OCI-LY7 (cell line): ENCODE results near the gene PRRC2B. TPM values are rescaled to one million over a fixed set of nuclear protein-coding genes. Genes with fewer than 3 reads are reported as not detected.
"Not testable (repeated sequence)": the region's sequence is repeated elsewhere in the genome, so short reads cannot be mapped to it uniquely, and the experiment has no call there.

ENCODE experiments used
- BruUV-seq: library from RNA; stranded (reverse); fragments of 400-500 nt; replicated peaks from 2 replicates; lab custom pipeline; 2021; lab: Mats Ljungman, UMichigan
- CTCF ChIA-PET: fragments of 300-600 bp; sonication (Branson Sonifier 250); formaldehyde crosslinking; loops from one replicate; lab custom pipeline; 2022; ENCODE audit warnings: antibody characterized with exemption; ENCODE audit not compliant: unreplicated experiment; lab: Charles Lee
- POLR2A ChIA-PET: fragments of 300-600 bp; sonication (Branson Sonifier 250); formaldehyde crosslinking; loops from one replicate; lab custom pipeline; 2022; ENCODE audit warnings: antibody characterized with exemption; lab: Charles Lee
- DNase-seq: peaks from one replicate; pipeline ENCODE4 v3.0.0-alpha.2; 2015; ENCODE audit warnings: low spot score
- H2AFZ ChIP-seq: fragments of 200-600 bp; sonication (generic), shearing (Covaris generic); 2 replicates; pipeline ENCODE4 v1.6.1; 2014; ENCODE audit warnings: mild to moderate bottlenecking, antibody characterized with exemption, low read length, moderate library complexity
- H3K27ac ChIP-seq: fragments of 200-600 bp; sonication (generic); 2 replicates; pipeline ENCODE4 v1.5.1; 2014; ENCODE audit warnings: mixed run types, low read depth, mild to moderate bottlenecking, moderate library complexity, low read length, inconsistent platforms; ENCODE audit not compliant: poor library complexity, severe bottlenecking
- H3K36me3 ChIP-seq: fragments of 200-600 bp; sonication (generic); 2 replicates; pipeline ENCODE4 v1.6.1; 2014; ENCODE audit warnings: mild to moderate bottlenecking, antibody characterized with exemption, low read length, moderate library complexity, mixed read lengths; ENCODE audit not compliant: insufficient read depth
- H3K4me1 ChIP-seq: fragments of 200-600 bp; sonication (generic); 2 replicates; pipeline ENCODE4 v1.5.1; 2014; ENCODE audit warnings: mild to moderate bottlenecking, low read length; ENCODE audit not compliant: insufficient read depth, poor library complexity, severe bottlenecking
- H3K4me2 ChIP-seq: fragments of 200-600 bp; sonication (generic); 2 replicates; pipeline ENCODE4 v1.6.1; 2014; ENCODE audit warnings: mild to moderate bottlenecking, low read length
- H3K4me3 ChIP-seq: fragments of 200-600 bp; sonication (generic); 2 replicates; pipeline ENCODE4 v1.5.1; 2014; ENCODE audit warnings: mild to moderate bottlenecking, low read depth, low read length; ENCODE audit not compliant: poor library complexity, severe bottlenecking
- H3K79me2 ChIP-seq: fragments of 200-600 bp; sonication (generic); 2 replicates; pipeline ENCODE4 v1.6.1; 2016; ENCODE audit warnings: low read depth, mild to moderate bottlenecking, low read length, moderate library complexity, mixed read lengths; ENCODE audit not compliant: insufficient read depth
- H3K9me2 ChIP-seq: fragments of 200-600 bp; sonication (generic); 2 replicates; pipeline ENCODE4 v1.6.1; 2016; ENCODE audit warnings: mild to moderate bottlenecking, low read length, mixed read lengths; ENCODE audit not compliant: insufficient read depth
- H3K9me3 ChIP-seq: fragments of 200-600 bp; sonication (generic); 2 replicates; pipeline ENCODE4 v1.6.1; 2014; ENCODE audit warnings: mild to moderate bottlenecking, mixed run types, low read length, mixed read lengths
- H4K20me1 ChIP-seq: fragments of 200-600 bp; sonication (generic); 2 replicates; pipeline ENCODE4 v1.6.1; 2014; ENCODE audit warnings: mild to moderate bottlenecking, antibody characterized with exemption, low read length, moderate library complexity, mixed read lengths; ENCODE audit not compliant: insufficient read depth
- EZH2phosphoT487 ChIP-seq: fragments of 200-600 bp; sonication (generic); IDR thresholded peaks from 2 replicates; pipeline ENCODE4 v1.6.1; 2018; ENCODE audit warnings: low read depth, borderline replicate concordance, mild to moderate bottlenecking, mixed run types, antibody characterized with exemption, low read length, moderate library complexity, mixed read lengths
- intact Hi-C: fragments of 100-400 bp; cut with micrococcal nuclease; formaldehyde crosslinking; loops from one replicate; pipeline ENCODE4 v1.10.0; 2022; ENCODE audit not compliant: unreplicated experiment
- total RNA-seq, 2 experiments: library from RNA; depleted of rRNA in 1 of 2; stranded (reverse); fragments of >200 nt in 1 of 2; shearing (Covaris generic) in 1 of 2; gene quantifications; 2 replicates each; pipeline ENCODE4 v1.2.3, GENCODE V29; 2014 to 2022
- TF ChIP-seq, protein P1 (sequence below): fragments of 200-600 bp; sonication (generic); conservative IDR thresholded peaks from 2 replicates; pipeline ENCODE4 v1.5.1; 2014; ENCODE audit warnings: mild to moderate bottlenecking, antibody characterized with exemption, low read length, moderate library complexity, mixed read lengths

The PRRC2B gene
- total RNA-seq, 2 experiments from 2014 or later: 84.2 to 210 TPM

GRCh38 chr9:131469356-131469755 is 75.5 kb downstream of the PRRC2B start:
- no peak for DNase-seq
- TF ChIP-seq, protein P1, sequence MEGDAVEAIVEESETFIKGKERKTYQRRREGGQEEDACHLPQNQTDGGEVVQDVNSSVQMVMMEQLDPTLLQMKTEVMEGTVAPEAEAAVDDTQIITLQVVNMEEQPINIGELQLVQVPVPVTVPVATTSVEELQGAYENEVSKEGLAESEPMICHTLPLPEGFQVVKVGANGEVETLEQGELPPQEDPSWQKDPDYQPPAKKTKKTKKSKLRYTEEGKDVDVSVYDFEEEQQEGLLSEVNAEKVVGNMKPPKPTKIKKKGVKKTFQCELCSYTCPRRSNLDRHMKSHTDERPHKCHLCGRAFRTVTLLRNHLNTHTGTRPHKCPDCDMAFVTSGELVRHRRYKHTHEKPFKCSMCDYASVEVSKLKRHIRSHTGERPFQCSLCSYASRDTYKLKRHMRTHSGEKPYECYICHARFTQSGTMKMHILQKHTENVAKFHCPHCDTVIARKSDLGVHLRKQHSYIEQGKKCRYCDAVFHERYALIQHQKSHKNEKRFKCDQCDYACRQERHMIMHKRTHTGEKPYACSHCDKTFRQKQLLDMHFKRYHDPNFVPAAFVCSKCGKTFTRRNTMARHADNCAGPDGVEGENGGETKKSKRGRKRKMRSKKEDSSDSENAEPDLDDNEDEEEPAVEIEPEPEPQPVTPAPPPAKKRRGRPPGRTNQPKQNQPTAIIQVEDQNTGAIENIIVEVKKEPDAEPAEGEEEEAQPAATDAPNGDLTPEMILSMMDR: no peak
- no peaks in the 10 kb centered on the region; the same call in 1 of the 2 replicates for H3K79me2 ChIP-seq
- H2AFZ ChIP-seq: no peak overlapping the region
- intact Hi-C loops: no loop called here
- no peaks in the 10 kb centered on the region for H4K20me1 ChIP-seq
- CTCF ChIA-PET: no interaction called here
- H3K4me1 ChIP-seq: no peaks in the 10 kb centered on the region
- H3K36me3 ChIP-seq: peaks cover 97% of the 10 kb centered on the region
- no peaks in the 10 kb centered on the region for H3K9me3 ChIP-seq
- POLR2A ChIA-PET: no interaction called here
- no peak overlapping the region for H3K4me2 ChIP-seq
- no TSS peak for BruUV-seq
- no peak overlapping the region for H3K4me3 ChIP-seq
- no peaks in the 10 kb centered on the region for H3K9me2 ChIP-seq
- no peak overlapping the region for H3K27ac ChIP-seq

- no peaks in the 10 kb centered on the region for H3K9me3 ChIP-seq
- POLR2A ChIA-PET: no interaction called here
- H3K79me2 ChIP-seq: no peaks in the 10 kb centered on the region; the same call in 1 of the 2 replicates
- intact Hi-C loops: no loop called here
- H3K4me2 ChIP-seq: no peak overlapping the region
- no peak for DNase-seq
- TF ChIP-seq, protein P1: no peak
- no peak for TF ChIP-seq EZH2phosphoT487
- no peaks in the 10 kb centered on the region for H4K20me1 ChIP-seq
- no peak overlapping the region for H3K27ac ChIP-seq
- CTCF ChIA-PET: interaction anchor here (0.6 kb wide), 1 partner anchor 169 kb away, joined by 3 read pairs; no protein-coding TSS in a partner anchor
- BruUV-seq: no TSS peak
- H2AFZ ChIP-seq: no peak overlapping the region
- H3K36me3 ChIP-seq: peaks cover 97% of the 10 kb centered on the region
- H3K9me2 ChIP-seq: no peaks in the 10 kb centered on the region
- H3K4me3 ChIP-seq: no peak overlapping the region
- H3K4me1 ChIP-seq: no peaks in the 10 kb centered on the region
These were observed 76.1 kb downstream of the PRRC2B start for GRCh38 chr9:131469951-131470350.

- BruUV-seq: no TSS peak
- Histone ChIP-seq H3K4me1 (no peaks in the 10 kb centered on the region), H3K36me3 (peaks cover 97% of the 10 kb centered on the region), H3K9me2 (no peaks in the 10 kb centered on the region), H2AFZ (no peak overlapping the region), H3K27ac (no peak overlapping the region), H3K4me2 (no peak overlapping the region), H3K4me3 (no peak overlapping the region), H3K79me2 (no peaks in the 10 kb centered on the region; the same call in 1 of the 2 replicates), H3K9me3 (no peaks in the 10 kb centered on the region), H4K20me1 (no peaks in the 10 kb centered on the region)
- intact Hi-C loops: no loop called here
- ChIA-PET CTCF (interaction anchor here (0.6 kb wide), 1 partner anchor 170 kb away, joined by 3 read pairs; no protein-coding TSS in a partner anchor), POLR2A (no interaction called here)
- DNase-seq: no peak
- TF ChIP-seq EZH2phosphoT487: no peak
- TF ChIP-seq, protein P1: no peak
These were observed 76.7 kb downstream of the PRRC2B start for GRCh38 chr9:131470581-131470991.

DNA sequence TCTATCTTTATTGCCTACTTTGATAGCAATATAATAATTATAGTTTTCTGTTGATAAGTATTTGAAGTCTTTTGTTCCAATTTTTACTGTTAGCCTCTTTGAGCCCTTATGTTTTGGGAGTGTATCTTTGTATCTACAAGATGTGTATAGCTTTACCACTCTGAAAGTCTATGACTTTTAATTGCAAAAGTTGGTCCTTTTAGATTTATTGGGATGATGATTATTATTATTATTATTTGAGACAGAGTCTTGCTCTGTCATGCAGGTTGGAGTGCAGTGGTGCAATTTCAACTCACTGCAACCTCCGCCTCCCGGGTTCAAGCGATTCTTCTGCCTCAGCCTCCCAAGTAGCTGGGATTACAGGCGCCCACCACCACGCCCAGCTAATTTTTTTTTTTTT is 78.2 kb downstream of the PRRC2B start:
- POLR2A ChIA-PET, DNase-seq, H3K4me2 ChIP-seq, H3K9me2 ChIP-seq, CTCF ChIA-PET, H2AFZ ChIP-seq, H3K79me2 ChIP-seq, H3K27ac ChIP-seq, intact Hi-C loops, H4K20me1 ChIP-seq, H3K4me1 ChIP-seq, H3K4me3 ChIP-seq, H3K9me3 ChIP-seq, BruUV-seq: not testable (repeated sequence)
- peaks cover 97% of the 10 kb centered on the region for H3K36me3 ChIP-seq
